Breast epithelium (tissue), 4 donors: ENCODE data around the gene PADI6. TPM values are rescaled to one million over a fixed set of nuclear protein-coding genes. Genes with fewer than 3 reads are reported as not detected.

Experiments
- DNase-seq, 2 donors: peaks; one replicate each; pipeline ENCODE4 v3.0.0-alpha.2; 2019; ENCODE audit warnings: low spot score in 2 of 2
- H3K27ac ChIP-seq, 2 donors: fragments of 200-600 bp; sonication (generic) in 1 of 2; one replicate each; pipeline ENCODE4 v1.5.1; 2016 to 2019; ENCODE audit warnings: mild to moderate bottlenecking in 1 of 2
- H3K27me3 ChIP-seq, 2 donors: fragments of 200-600 bp; sonication (generic) in 1 of 2; one replicate each; pipeline versions ENCODE4 v1.5.1 to v1.6.0; 2017 to 2019; ENCODE audit warnings: control low read depth in 1 of 2, mild to moderate bottlenecking in 1 of 2
- H3K36me3 ChIP-seq: fragments of 200-600 bp; one replicate; pipeline ENCODE4 v1.5.1; 2019
- H3K4me1 ChIP-seq, 2 donors: fragments of 200-600 bp; sonication (generic); one replicate each; pipeline ENCODE4 v1.5.1; 2016 to 2019; ENCODE audit warnings: control low read depth in 1 of 2
- H3K4me3 ChIP-seq, 3 donors: fragments of 200-600 bp; sonication (generic); 1 replicate in 2 of 3; 2 replicates in 1 of 3; pipeline ENCODE4 v1.5.1; 2016 to 2019; ENCODE audit warnings: mild to moderate bottlenecking in 3 of 3, moderate library complexity in 2 of 3
- H3K9me3 ChIP-seq, 2 donors: fragments of 200-600 bp; sonication (generic) in 1 of 2; one replicate each; pipeline ENCODE4 v1.5.1; 2016 to 2019; ENCODE audit warnings: control low read depth in 1 of 2
- CTCF ChIP-seq, 3 donors: fragments of 450-650 bp; IDR thresholded peaks; one replicate each; pipeline ENCODE4 v1.5.1; 2016 to 2017; ENCODE audit warnings: antibody characterized with exemption in 3 of 3, mild to moderate bottlenecking in 3 of 3, moderate library complexity in 3 of 3
- POLR2A ChIP-seq: fragments of 450-650 bp; IDR thresholded peaks from one replicate; pipeline ENCODE4 v1.6.1; 2016; ENCODE audit warnings: antibody characterized with exemption, mild to moderate bottlenecking, moderate library complexity
- POLR2AphosphoS5 ChIP-seq, 3 donors: sonication (generic); formaldehyde crosslinking; IDR thresholded peaks; one replicate each; pipeline ENCODE4 v1.6.1; 2017; ENCODE audit warnings: antibody characterized with exemption in 3 of 3
- intact Hi-C: fragments of 100-400 bp; cut with DNase I; formaldehyde crosslinking; loops from one replicate; pipeline ENCODE4 v1.15.1; 2023; ENCODE audit warnings: low total_unique reads
- total RNA-seq, 3 donors: library from RNA; depleted of rRNA; stranded (reverse); fragments of >200 nt; gene quantifications; one replicate each; pipeline ENCODE4 v1.1.0, GENCODE V29; 2016

The PADI6 gene
- total RNA-seq, 3 donors from 2014 or later, result not detected

GRCh38 chr1:17436380-17437174 lies 64.6 kb downstream of the PADI6 start:
- H3K27me3 ChIP-seq, result no peaks in the 10 kb centered on the region
- no peaks in the 10 kb centered on the region for H3K36me3 ChIP-seq
- intact Hi-C loops, result no loop called here
- no peak for DNase-seq
- H3K4me1 ChIP-seq, result peaks cover 0 to 22% of the 10 kb centered on the region in 2 donors
- peak overlapping the region; percentile 67 to 86 (median 84) for H3K4me3 ChIP-seq
- H3K27ac ChIP-seq, result peak overlapping the region; percentile 79 to 93
- H3K9me3 ChIP-seq, result no peaks in the 10 kb centered on the region
- no peak for TF ChIP-seq CTCF (IDR thresholded peaks at IDR 0.05)
- TF ChIP-seq POLR2A, result no peak
- no peak for TF ChIP-seq POLR2AphosphoS5 (IDR thresholded peaks at IDR 0.05)

GRCh38 chr1:17437260-17437579 lies 65.2 kb downstream of the PADI6 start:
- Histone ChIP-seq H3K4me1 (peaks cover 0 to 28% of the 10 kb centered on the region in 2 donors), H3K4me3 (peak overlapping the region; percentile 67 to 86 (median 84)), H3K36me3 (no peaks in the 10 kb centered on the region), H3K9me3 (no peaks in the 10 kb centered on the region), H3K27ac (peak overlapping the region; percentile 79 to 93), H3K27me3 (no peaks in the 10 kb centered on the region)
- intact Hi-C loops, result no loop called here
- DNase-seq, result no peak
- TF ChIP-seq POLR2AphosphoS5 (IDR thresholded peaks at IDR 0.05), result no peak
- TF ChIP-seq CTCF (IDR thresholded peaks at IDR 0.05), result no peak
- TF ChIP-seq POLR2A, result no peak

GRCh38 chr1:17437580-17438317 lies 65.8 kb downstream of the PADI6 start:
- TF ChIP-seq CTCF (IDR thresholded peaks at IDR 0.05), result no peak
- TF ChIP-seq POLR2A, result no peak
- TF ChIP-seq POLR2AphosphoS5 (IDR thresholded peaks at IDR 0.05), result no peak
- no peak for DNase-seq
- intact Hi-C loops, result no loop called here

GRCh38 chr1:17438318-17439249 lies 66.6 kb downstream of the PADI6 start:
- Histone ChIP-seq H3K27me3 (no peaks in the 10 kb centered on the region), H3K9me3 (no peaks in the 10 kb centered on the region), H3K27ac (peak overlapping the region; percentile 79 to 93), H3K4me3 (peak overlapping the region; percentile 67 to 86 (median 84)), H3K36me3 (no peaks in the 10 kb centered on the region), H3K4me1 (peaks cover 0 to 28% of the 10 kb centered on the region in 2 donors)
- peak; percentile 41 to 59 for DNase-seq
- no peak for TF ChIP-seq POLR2AphosphoS5 (IDR thresholded peaks at IDR 0.05)
- TF ChIP-seq CTCF (IDR thresholded peaks at IDR 0.05), result no peak
- TF ChIP-seq POLR2A, result no peak
- intact Hi-C loops, result no loop called here

More at GRCh38 chr1:17437580-17438317, 65.8 kb downstream of the PADI6 start:
- H3K9me3 ChIP-seq, result no peaks in the 10 kb centered on the region
- peak overlapping the region; percentile 79 to 93 for H3K27ac ChIP-seq
- H3K4me3 ChIP-seq, result peak overlapping the region; percentile 67 to 86 (median 84)
- H3K36me3 ChIP-seq, result no peaks in the 10 kb centered on the region
- H3K27me3 ChIP-seq, result no peaks in the 10 kb centered on the region
- peaks cover 0 to 28% of the 10 kb centered on the region in 2 donors for H3K4me1 ChIP-seq
